22Rv1 (cell line): ENCODE measurements around the gene PARD3.
A peak's percentile ranks its signal among the peaks of the same experiment; 100 is the strongest.

Source experiments
- H3K27ac ChIP-seq: fragments of 450-650 bp; 2 replicates; pipeline ENCODE4 v1.5.1; 2017
- CTCF ChIP-seq: fragments of 450-650 bp; IDR thresholded peaks from 2 replicates; pipeline ENCODE4 v1.5.1; 2017; ENCODE audit warnings: mild to moderate bottlenecking
- ZFX ChIP-seq: fragments of 450-650 bp; IDR thresholded peaks from 2 replicates; pipeline ENCODE4 v1.6.1; 2017; ENCODE audit warnings: antibody characterized with exemption, borderline replicate concordance

Gene PARD3

GRCh38 chr10:34524369-34525091, 290.6 kb downstream of the PARD3 start:
- no peak overlapping the region for H3K27ac ChIP-seq
- no peak for TF ChIP-seq ZFX
- TF ChIP-seq CTCF: no peak

- no peak overlapping the region for H3K27ac ChIP-seq
- TF ChIP-seq CTCF: no peak
- no peak for TF ChIP-seq ZFX
Measured at GRCh38 chr10:34523017-34523767, 291.9 kb downstream of the PARD3 start.

GRCh38 chr10:34522546-34522945, 292.6 kb downstream of the PARD3 start:
- TF ChIP-seq ZFX (no peak), CTCF (peak; percentile 60)
- H3K27ac ChIP-seq: peak overlapping the region; percentile 15; the same call in 1 of the 2 replicates

- H3K27ac ChIP-seq: no peak overlapping the region
- TF ChIP-seq ZFX (no peak), CTCF (no peak)
Measured at GRCh38 chr10:34520510-34520909, 294.6 kb downstream of the PARD3 start.

GRCh38 chr10:34520084-34520483, 295.0 kb downstream of the PARD3 start:
- H3K27ac ChIP-seq: no peak overlapping the region
- TF ChIP-seq CTCF (no peak), ZFX (no peak)

- H3K27ac ChIP-seq: no peak overlapping the region
- TF ChIP-seq ZFX (no peak), CTCF (no peak)
Measured at GRCh38 chr10:34514290-34514689, 300.8 kb downstream of the PARD3 start.

GRCh38 chr10:34513636-34514035, 301.5 kb downstream of the PARD3 start:
- H3K27ac ChIP-seq: no peak overlapping the region
- no peak for TF ChIP-seq ZFX
- TF ChIP-seq CTCF: no peak
